Suprapubic skin (tissue), 4 donors: ENCODE measurements around the gene DNAH3. TPM values are rescaled to one million over a fixed set of nuclear protein-coding genes. Genes with fewer than 3 reads are reported as not detected.

Experiments
- DNase-seq, 2 donors: peaks; one replicate each; pipeline ENCODE4 v3.0.0-alpha.2; 2019; ENCODE audit warnings: low spot score in 2 of 2
- H3K27ac ChIP-seq: fragments of 200-600 bp; sonication (generic); one replicate; pipeline ENCODE4 v1.5.1; 2019
- H3K27me3 ChIP-seq: fragments of 200-600 bp; sonication (generic); one replicate; pipeline ENCODE4 v1.5.1; 2019
- H3K36me3 ChIP-seq: fragments of 200-600 bp; sonication (generic); one replicate; pipeline ENCODE4 v1.5.1; 2019
- H3K4me1 ChIP-seq: fragments of 200-600 bp; sonication (generic); one replicate; pipeline ENCODE4 v1.5.1; 2019
- H3K4me3 ChIP-seq: fragments of 200-600 bp; sonication (generic); one replicate; pipeline ENCODE4 v1.5.1; 2019; ENCODE audit warnings: mild to moderate bottlenecking
- H3K9me3 ChIP-seq: fragments of 200-600 bp; sonication (generic); one replicate; pipeline ENCODE4 v1.5.1; 2019
- EP300 ChIP-seq: sonication (generic); formaldehyde crosslinking; IDR thresholded peaks from one replicate; pipeline ENCODE4 v1.6.1; 2017; ENCODE audit warnings: antibody characterized with exemption
- POLR2A ChIP-seq, 2 donors: fragments of 450-650 bp; IDR thresholded peaks; one replicate each; pipeline ENCODE4 v1.6.1; 2017; ENCODE audit warnings: antibody characterized with exemption in 2 of 2, mild to moderate bottlenecking in 2 of 2, moderate library complexity in 2 of 2
- POLR2AphosphoS5 ChIP-seq, 3 donors: sonication (generic); formaldehyde crosslinking; IDR thresholded peaks; one replicate each; pipeline ENCODE4 v1.6.1; 2017; ENCODE audit warnings: antibody characterized with exemption in 3 of 3
- WGBS: methylation state at CpG from one replicate; pipeline ENCODE4 v1.1.5; 2018; 5-methylcytosine and 5-hydroxymethylcytosine counted together
- total RNA-seq, 4 donors: library from RNA; depleted of rRNA; stranded (reverse); fragments of >200 nt; gene quantifications; one replicate each; pipeline ENCODE4 v1.1.0, GENCODE V29; 2016
- TF ChIP-seq, protein P1 (sequence below), 2 donors: fragments of 200-600 bp in 1 of 2; fragments of 450-650 bp in 1 of 2; sonication (generic) in 1 of 2; IDR thresholded peaks; one replicate each; pipeline ENCODE4 v1.5.1; 2016 to 2019; ENCODE audit warnings: antibody characterized with exemption in 2 of 2, mild to moderate bottlenecking in 1 of 2, moderate library complexity in 1 of 2

The DNAH3 gene
- total RNA-seq, 4 donors from 2014 or later: 1.0 to 4.0 (median 1.6) TPM

- no peak overlapping the region for H3K4me3 ChIP-seq
- H3K27ac ChIP-seq: no peak overlapping the region
- H3K4me1 ChIP-seq: no peaks in the 10 kb centered on the region
- no peaks in the 10 kb centered on the region for H3K9me3 ChIP-seq
- H3K36me3 ChIP-seq: no peaks in the 10 kb centered on the region
- DNase-seq: no peak
- no peaks in the 10 kb centered on the region for H3K27me3 ChIP-seq
- TF ChIP-seq POLR2AphosphoS5 (IDR thresholded peaks at IDR 0.05) (no peak), POLR2A (IDR thresholded peaks at IDR 0.05) (no peak), EP300 (no peak)
- TF ChIP-seq, protein P1, sequence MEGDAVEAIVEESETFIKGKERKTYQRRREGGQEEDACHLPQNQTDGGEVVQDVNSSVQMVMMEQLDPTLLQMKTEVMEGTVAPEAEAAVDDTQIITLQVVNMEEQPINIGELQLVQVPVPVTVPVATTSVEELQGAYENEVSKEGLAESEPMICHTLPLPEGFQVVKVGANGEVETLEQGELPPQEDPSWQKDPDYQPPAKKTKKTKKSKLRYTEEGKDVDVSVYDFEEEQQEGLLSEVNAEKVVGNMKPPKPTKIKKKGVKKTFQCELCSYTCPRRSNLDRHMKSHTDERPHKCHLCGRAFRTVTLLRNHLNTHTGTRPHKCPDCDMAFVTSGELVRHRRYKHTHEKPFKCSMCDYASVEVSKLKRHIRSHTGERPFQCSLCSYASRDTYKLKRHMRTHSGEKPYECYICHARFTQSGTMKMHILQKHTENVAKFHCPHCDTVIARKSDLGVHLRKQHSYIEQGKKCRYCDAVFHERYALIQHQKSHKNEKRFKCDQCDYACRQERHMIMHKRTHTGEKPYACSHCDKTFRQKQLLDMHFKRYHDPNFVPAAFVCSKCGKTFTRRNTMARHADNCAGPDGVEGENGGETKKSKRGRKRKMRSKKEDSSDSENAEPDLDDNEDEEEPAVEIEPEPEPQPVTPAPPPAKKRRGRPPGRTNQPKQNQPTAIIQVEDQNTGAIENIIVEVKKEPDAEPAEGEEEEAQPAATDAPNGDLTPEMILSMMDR (IDR thresholded peaks at IDR 0.05): no peak
Observed at GRCh38 chr16:21078563-21078962, 72.1 kb downstream of the DNAH3 start.

- H3K27ac ChIP-seq: no peak overlapping the region
- H3K4me3 ChIP-seq: no peak overlapping the region
- no peaks in the 10 kb centered on the region for H3K36me3 ChIP-seq
- H3K27me3 ChIP-seq: no peaks in the 10 kb centered on the region
- WGBS: 52% methylated on average over 3 of the region's 3 CpGs
- H3K4me1 ChIP-seq: no peaks in the 10 kb centered on the region
- TF ChIP-seq EP300 (no peak), POLR2A (IDR thresholded peaks at IDR 0.05) (no peak), POLR2AphosphoS5 (IDR thresholded peaks at IDR 0.05) (no peak)
- TF ChIP-seq, protein P1 (IDR thresholded peaks at IDR 0.05): no peak
- DNase-seq: no peak
- no peaks in the 10 kb centered on the region for H3K9me3 ChIP-seq
Observed at GRCh38 chr16:21076186-21076883, 74.3 kb downstream of the DNAH3 start.

DNA sequence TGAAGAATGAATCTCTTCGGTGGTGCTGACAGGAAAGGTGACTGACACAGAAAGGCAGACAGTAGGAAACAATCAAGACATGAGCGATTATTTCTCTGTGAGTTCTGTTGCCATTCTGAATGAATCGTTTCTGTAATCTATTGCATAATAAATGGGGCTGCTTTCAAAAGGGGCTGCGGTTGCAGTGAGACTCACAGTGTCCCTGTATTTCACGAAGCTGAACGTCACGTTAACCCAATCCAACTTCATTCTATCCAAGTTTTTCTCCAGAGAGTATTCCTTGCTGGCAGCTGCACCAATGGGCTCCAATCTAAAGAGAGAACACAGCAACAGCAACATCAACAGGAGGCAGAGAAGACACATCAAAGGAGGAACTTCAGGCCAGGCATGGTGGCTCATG, 75.4 kb downstream of the DNAH3 start:
- Histone ChIP-seq H3K4me1 (no peaks in the 10 kb centered on the region), H3K27me3 (no peaks in the 10 kb centered on the region), H3K4me3 (no peak overlapping the region), H3K9me3 (no peaks in the 10 kb centered on the region), H3K27ac (no peak overlapping the region), H3K36me3 (no peaks in the 10 kb centered on the region)
- DNase-seq: no peak
- WGBS: 79% methylated on average over 7 of the region's 7 CpGs
- TF ChIP-seq POLR2A (IDR thresholded peaks at IDR 0.05): no peak

DNA sequence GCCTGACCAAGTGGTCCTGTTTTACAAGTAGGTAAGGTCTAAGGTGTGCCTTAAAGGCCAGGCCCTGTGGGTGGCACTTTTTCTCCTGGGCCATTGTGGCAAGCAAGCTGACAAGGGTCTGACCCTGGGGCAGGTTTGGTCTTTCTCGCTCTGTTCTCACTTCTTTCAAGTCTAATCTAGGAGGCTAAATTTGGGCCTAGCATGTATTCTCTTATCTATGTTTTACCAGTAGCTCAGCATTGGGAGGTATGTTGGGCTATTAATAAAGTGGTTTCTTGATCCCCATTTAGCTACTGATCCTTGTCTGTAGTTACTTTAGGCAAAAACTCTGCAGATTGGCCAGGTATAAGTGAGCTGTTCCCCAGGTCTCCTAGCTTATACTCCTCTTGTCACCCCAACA, 77.7 kb downstream of the DNAH3 start:
- Histone ChIP-seq H3K9me3 (no peaks in the 10 kb centered on the region), H3K4me3 (no peak overlapping the region), H3K4me1 (no peaks in the 10 kb centered on the region), H3K36me3 (no peaks in the 10 kb centered on the region), H3K27me3 (no peaks in the 10 kb centered on the region), H3K27ac (no peak overlapping the region)
- TF ChIP-seq POLR2A (IDR thresholded peaks at IDR 0.05) (no peak), EP300 (no peak), POLR2AphosphoS5 (IDR thresholded peaks at IDR 0.05) (no peak)
- TF ChIP-seq, protein P1 (IDR thresholded peaks at IDR 0.05): no peak
- 100% methylated on average over 1 of the region's 1 CpG for WGBS
- no peak for DNase-seq

DNA sequence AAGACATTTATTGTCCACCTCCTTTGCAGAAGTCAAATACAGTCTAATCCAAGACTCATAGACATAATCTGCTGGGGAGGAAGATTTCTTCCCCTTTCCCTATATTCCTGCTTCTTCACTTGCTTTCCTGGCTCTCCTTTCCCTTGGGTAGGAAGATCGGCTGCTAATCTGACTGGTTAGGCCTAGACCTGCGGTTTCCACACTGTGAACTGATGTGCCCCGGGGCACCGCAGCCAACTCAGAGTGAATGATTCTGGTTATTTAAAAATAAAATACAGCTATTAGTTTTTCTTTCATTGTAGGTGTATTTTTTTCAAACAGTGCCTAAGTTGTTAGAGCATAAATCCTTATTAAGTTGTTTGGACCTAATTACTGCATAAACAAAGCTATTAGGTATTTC, 78.9 kb downstream of the DNAH3 start:
- DNase-seq: no peak
- 64% methylated on average over 4 of the region's 4 CpGs for WGBS
- Histone ChIP-seq H3K4me1 (no peaks in the 10 kb centered on the region), H3K4me3 (no peak overlapping the region), H3K27me3 (no peaks in the 10 kb centered on the region), H3K27ac (no peak overlapping the region), H3K9me3 (no peaks in the 10 kb centered on the region), H3K36me3 (no peaks in the 10 kb centered on the region)
- no peak for TF ChIP-seq POLR2A (IDR thresholded peaks at IDR 0.05)
- TF ChIP-seq EP300: no peak

DNA sequence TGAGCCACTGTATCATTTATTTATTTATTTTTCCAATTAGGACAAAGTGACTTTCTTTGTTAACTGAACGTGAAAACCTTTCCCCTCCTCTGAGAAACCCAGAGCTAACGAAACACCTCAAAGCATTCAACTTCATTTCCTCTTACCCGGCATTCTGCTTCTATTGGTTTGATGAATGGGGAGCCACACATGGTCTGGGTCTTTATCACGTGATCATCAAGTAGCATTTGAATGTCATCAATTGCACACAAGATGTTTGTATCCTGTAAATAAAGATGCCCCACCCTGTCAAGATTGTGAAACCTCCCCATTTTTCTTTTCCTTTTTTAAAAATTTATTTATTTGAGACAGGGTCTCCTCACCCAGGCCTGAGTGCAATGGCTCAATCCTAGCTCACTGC, 80.1 kb downstream of the DNAH3 start:
- Histone ChIP-seq H3K4me3 (no peak overlapping the region), H3K4me1 (no peaks in the 10 kb centered on the region), H3K36me3 (no peaks in the 10 kb centered on the region), H3K27me3 (no peaks in the 10 kb centered on the region), H3K27ac (no peak overlapping the region), H3K9me3 (no peaks in the 10 kb centered on the region)
- TF ChIP-seq EP300 (no peak), POLR2AphosphoS5 (IDR thresholded peaks at IDR 0.05) (no peak), POLR2A (IDR thresholded peaks at IDR 0.05) (no peak)
- TF ChIP-seq, protein P1 (IDR thresholded peaks at IDR 0.05): no peak
- DNase-seq: no peak
- WGBS: 76% methylated on average over 4 of the region's 4 CpGs
